Stimulated activated CD4-positive, alpha-beta T cell treated with anti-CD3 and anti-CD28 coated beads, Interleukin-12 subunit alpha, Interleukin-12 subunit beta, amount 100 ng/mL, for 4 hours (primary cell): ENCODE measurements around the gene CACHD1.

Experiments used
- DNase-seq: peaks from one replicate; pipeline ENCODE4 v3.0.0-alpha.2; 2020

The CACHD1 gene

DNA sequence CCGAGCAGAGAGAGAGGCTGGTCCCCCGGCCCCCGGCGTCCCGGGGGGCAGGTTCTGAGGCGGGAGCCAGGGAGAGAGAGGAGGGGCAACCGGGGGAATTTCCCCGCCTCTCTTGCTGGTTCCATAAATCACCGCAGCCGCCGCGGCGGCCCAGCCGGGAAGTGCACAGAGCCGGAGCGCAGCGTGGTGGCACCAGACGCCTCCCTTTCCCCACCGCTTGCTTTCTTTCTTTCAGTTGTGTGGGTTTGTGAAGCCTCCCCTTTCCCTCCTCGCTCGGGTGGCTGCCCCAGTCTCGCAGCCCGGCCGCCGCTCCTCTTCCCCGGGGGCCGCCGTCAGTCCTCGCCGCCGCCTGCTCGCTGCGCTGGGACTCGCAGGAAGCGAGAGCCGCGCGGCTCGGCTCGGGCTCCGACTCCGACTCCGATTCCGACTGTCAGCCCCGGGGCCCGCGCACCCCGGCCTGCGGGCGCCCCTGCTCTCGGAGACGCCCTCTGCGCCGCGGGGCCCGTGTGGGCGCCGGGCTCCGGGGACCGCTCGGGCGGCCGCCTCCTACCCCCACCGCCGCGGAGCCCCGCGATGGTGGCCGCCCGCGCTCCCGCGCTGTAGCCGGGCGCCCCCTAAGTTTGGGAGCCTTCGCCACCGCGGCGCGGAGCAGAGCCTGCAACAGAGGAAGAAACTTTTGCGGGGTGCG, at the start of gene CACHD1:
TSS of gene CACHD1 (plus strand) at position 153 of the 688 bp plus-strand sequence. CDS start 616 bp downstream, outside the sequence.
- DNase-seq: peak; percentile 70

DNA sequence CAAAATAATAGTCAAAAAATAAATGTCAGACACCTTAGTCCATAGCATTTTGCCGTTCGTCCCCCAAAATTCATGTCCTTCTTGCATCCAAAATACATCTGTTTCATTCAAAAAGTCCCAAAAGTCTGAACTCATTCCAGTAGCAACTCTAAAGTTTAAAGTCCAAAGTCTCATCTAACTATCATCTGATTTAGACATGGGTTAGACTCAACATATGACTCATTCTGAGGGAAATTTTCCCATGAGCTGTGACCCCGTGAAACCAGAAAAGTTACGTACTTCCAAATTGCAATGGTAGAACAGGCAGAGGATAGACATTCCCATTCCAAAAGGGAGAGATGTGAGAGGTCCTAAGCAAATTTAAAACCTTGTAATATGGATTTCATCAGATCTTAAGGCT, 48.6 kb upstream of the CACHD1 start:
- DNase-seq: no peak

DNA sequence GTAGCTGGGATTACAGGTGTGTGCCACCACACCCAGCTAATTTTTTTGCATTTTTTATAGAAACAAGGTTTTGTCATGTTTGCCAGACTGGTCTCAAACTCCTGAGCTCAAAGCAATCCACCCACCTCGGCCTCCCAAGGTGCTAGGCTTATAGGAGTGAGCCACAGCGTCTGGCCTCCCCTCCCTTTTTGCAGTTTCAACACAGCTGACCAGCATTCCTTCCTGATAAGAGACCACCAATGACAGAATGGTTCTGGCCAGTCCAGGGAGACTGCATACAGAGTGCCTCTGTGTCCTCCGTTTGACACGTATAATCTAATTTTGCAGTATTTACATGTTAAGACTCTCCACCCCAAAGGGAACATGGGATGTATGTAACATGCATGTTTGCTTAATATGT, 46.4 kb upstream of the CACHD1 start:
- no peak for DNase-seq

DNA sequence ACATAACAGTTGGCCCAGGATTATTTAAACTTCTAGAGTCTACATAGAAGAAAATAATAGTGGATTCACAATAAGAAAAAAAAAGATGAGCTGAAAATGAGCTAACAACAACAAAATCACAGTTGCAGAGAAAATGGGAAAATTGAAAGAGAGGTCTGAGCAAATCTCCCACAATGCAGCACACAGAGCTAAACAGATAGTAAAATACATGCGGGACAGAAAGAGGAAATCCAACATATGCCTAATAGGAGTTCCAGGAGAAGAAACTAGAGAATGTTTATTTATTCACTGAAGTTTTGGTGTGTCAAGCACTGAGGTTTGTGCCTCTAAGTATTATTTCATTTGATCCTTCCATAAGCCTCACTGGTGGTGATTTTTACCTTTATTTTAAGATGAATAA, 45.5 kb upstream of the CACHD1 start:
- no peak for DNase-seq

DNA sequence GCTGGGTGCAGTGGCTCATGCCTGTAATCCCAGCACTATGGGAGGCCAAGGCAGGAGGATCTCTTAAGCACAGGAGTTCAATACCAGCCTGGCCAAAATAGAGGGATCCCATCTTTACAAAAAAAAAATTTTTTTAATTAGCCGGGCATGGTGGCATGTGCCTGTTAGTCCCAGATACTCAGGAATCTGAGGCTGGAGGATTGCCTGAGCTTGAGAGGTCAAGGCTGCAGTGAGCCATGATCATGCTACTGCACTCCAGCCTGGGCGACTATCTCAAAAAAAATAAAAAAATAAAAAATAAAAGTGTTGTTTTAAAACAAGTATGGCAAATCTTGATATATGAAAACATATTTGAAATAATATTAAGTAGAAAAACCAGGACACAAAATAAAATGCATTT, 44.4 kb upstream of the CACHD1 start:
- DNase-seq: no peak

DNA sequence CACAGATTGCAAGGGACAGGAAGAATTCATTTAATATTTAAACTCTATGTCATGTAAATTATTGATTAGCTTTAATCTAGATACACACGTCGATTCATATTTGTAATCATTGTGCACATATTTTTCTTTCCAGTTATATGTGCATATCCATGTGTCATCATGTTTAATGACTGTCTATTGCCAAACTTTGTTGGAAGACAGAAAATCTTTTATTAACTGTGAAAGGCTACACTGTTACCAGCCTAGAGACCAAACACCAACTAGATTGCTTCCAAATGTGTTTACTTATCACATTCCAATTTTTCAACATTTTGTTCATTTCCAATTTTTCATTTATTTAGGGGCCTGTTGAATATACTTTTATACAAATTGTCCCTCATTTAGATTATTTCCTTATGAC, 43.2 kb upstream of the CACHD1 start:
- DNase-seq: no peak

DNA sequence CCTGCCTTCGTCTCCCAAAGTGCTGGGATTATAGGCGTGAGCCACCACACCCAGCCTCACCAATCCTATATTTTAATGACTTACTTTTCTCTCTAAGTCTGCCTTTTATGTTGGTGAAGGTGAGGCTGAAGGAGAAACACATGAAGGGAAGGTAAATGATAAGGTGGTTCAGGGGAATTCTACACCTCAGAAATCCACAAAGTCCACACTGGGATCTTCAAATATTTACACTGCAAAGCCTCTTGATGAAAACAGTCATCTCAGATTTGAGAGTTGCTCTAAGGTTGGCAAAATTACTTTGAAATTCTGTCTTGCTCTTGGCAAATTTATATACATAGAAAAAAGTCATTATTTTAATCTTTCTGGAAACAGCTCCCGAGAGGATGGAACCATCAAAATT, 42.0 kb upstream of the CACHD1 start:
- no peak for DNase-seq

DNA sequence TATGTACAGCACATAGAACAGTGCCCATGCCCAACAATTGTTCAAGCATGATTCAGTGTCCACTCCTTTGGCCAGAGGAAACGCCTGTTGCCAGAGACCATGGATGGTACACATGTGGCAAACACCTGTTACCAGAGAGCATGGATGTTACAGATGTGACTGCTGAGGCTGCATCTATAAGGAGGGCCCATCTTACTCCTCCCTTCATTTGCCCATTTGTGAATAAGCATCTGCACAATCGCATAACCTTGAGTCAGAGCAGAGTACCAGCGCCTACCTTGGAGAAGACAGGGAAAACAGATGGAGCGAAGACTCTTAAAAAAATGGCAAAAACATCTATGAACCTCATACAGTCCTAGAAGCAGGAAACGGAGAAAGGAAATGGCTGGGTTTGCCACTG, 36.6 kb upstream of the CACHD1 start:
- no peak for DNase-seq

DNA sequence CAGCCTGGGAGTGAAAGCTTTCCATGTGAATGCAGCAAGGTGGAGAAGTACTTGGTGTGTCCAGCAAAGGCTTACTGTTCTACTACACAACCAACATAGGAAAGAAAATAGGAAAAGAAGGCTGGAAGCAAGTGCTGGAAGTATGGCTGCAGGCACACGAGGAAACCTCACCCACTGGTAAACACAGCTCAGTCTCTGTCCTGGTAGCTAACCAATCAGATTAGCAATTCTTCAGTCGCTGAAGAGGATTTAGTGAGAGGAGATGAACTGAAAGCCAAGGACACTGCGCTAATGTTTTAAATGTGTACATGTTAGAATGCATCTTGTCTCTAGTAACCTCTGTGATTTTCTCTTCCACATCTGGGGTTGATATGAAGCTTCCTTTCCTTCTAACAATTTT, 36.2 kb upstream of the CACHD1 start:
- no peak for DNase-seq

DNA sequence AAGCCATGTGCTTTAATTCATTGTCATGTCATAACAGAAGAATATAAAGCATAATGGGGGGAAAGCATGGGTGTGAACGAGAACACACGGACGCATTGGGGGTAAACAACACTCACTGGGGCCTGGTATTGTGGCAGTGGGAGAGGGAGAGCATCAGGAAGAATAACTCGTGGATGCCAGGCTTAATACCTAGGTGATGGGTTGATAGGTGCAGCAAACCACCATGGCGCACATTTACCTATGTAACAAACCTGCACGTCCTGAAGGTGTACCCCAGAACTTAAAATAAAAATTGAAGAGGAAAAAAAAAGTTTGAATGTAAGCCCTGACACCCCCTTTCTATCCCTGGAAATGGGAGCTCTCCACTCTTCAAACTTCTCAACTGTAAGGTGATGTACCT, 34.9 kb upstream of the CACHD1 start:
- no peak for DNase-seq

DNA sequence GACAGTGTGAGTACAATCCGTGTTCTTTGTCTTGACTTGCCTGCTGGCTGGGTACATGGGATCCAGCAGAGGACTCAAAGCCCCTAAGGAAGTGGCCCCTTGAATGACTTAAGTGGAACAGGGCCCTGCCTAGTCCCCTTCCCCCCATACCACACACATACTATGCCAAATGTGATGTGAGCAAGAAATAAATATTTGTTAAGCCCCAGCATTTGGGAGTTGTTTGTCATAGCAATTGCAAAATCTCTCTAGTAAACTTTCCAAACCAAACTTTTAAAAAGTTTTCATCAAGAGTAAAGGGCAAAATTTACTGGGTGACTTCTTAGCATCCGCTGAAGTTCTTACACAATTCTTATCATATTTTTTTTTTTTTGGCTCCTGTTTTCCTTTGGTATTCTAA, 32.5 kb upstream of the CACHD1 start:
- DNase-seq: no peak

DNA sequence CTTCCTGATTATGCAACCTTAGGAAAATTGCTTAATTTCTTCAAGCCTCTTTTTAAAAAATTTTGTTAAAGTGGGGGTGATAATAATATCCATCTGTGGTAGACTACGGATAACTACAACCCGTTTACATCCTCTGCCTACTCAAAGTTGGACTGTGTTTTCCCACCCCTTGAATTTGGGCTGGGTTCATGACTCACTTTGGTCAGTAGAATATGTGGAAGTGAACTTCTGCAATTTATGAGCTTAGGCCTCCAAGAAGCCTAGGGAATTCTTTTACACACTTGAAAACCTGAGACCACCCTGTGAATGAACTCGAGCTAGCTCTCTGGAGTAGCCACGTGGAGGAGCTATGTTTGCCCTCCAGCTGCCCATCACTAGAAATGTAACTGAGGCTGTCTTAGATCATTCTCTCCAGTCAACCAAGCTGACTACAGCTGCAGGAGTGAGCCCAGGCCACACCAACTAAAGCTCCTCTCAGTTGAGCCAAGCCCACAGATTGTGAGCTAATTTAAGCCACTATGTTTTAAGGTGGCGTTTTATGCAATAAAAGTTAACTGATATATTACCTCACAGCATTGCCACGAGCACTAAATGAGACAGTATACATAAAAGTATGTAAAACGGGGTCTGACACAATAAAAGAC, 29.6 kb upstream of the CACHD1 start:
- DNase-seq: no peak

DNA sequence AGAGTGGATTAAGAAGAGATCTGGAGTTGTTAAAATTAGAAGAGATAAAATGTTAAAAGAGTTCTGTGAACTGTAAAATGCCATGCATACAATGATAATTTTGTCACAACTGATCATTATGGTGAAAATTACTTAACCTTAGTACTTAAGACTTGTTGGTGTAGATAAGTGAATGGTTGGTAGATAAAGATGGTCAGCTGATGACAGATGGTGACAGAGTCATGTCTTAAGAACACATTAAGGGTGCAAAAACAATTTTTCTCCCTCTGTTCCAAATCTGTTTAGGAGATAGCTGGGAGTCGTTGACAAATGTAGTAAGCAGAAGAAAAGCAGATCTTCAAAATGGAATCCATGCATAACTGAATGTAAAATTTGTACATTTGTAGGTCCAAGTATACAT, 18.5 kb upstream of the CACHD1 start:
- no peak for DNase-seq

DNA sequence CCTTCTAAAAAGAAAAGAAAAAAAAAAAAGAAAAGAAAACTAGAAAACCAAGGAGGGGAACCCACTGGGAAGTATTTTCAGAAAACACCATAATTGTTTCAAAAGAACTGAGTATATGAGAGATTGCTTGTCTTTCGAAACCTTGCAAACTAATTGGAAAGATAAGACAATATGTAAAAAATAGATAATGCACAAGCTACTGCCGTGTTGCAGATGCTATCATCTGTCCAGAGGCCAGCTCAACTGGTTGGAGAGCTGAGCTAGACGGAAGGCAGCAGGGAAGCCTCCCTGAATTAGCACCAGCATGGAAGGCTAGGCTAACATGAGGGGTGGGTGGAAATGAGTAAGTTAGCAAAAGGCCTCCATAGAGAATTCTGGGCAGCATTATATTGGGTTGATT, 16.2 kb upstream of the CACHD1 start:
- no peak for DNase-seq

DNA sequence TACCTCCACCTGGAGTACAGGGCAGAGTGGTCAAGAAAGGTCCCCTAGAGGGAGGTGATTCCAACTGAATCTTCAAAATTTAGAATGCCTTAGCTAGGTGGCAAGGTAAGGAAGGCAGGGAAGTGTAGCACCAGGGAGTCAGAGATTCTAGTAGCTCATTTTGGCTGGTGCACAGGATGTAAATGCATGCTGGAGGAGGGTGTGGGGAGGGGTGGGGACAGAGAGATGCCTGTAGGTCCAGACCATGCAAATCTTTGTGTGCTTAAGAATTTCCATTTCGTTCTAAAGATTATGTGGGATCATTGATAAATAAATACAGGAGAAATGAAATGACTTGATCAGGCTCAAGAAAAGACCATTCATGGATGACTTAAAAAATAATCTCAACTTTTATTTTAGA, 11.0 kb upstream of the CACHD1 start:
- no peak for DNase-seq

DNA sequence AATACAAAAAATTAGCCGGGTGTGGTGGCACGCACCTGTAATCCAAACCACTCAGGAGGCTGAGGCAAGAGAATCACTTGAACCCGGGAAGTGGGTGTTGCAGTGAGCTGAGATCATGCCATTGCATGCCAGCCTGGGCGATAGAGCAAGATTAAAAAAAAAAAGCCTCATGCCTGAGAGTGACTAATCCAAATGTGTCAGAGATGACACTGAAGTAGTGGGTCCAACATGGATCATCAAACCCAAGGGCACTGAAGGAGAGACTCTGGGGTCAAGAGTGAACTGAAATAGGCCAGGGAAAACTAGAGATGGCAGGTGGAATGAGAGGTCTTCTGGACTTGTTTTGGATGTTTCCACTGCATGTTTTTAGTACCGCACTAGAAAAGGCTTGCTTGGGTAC, 10.2 kb upstream of the CACHD1 start:
- no peak for DNase-seq

DNA sequence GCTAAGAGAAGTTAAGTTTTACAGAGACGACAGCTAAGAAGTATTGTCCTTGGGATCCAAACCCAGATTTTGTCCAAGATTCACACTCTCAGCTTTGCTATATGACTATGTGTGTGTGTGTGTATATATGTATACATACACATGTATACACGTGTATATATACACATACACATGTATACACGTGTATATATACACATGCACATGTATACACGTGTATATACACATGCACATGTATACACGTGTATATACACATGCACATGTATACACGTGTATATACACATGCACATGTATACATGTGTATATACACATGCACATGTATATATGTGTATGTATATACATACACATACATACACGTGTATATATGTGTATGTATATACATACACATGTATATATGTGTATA, 3.9 kb upstream of the CACHD1 start:
- DNase-seq: no peak

DNA sequence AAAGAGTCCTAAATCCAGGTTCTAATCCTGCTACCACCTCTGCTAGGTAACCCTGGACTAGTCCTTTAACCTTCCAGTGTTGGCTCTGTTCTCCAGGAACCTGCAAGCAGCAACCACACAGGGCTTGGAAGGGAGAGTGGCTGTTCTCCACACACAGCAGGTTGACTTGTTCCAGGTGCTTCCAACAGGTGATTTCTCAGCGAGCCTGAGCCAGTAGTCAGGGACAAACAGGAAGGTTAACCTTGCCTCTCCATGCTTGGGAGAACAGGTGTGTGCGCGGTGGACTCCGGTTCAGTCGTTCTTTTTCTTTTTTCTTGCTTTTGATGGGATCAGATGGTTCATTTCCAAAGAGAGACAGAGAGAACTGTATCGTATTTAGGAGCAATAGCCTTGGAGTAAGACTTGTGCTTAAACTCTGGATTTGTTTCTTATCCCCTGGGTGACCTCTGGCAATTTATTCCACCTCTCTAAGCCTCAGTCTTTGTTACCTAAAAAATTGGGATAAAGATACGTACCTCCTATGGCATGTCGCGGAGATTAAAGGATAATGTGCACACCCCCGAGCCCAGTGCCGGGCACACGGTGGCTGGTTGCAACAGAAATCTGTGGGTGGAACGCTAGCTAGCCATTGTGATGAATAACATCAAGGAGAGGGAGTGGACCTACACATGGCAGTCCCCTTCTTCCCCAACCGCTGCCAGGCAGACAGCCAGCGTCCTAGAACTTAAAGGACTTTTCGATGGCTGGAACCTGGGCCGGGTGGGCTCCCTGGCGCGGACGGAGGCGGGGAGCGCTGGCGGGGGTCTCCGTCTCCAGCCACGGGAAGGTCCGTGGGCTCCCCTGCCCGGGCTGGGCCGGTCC, 583 bp upstream of the CACHD1 start:
- peak; percentile 1 for DNase-seq

DNA sequence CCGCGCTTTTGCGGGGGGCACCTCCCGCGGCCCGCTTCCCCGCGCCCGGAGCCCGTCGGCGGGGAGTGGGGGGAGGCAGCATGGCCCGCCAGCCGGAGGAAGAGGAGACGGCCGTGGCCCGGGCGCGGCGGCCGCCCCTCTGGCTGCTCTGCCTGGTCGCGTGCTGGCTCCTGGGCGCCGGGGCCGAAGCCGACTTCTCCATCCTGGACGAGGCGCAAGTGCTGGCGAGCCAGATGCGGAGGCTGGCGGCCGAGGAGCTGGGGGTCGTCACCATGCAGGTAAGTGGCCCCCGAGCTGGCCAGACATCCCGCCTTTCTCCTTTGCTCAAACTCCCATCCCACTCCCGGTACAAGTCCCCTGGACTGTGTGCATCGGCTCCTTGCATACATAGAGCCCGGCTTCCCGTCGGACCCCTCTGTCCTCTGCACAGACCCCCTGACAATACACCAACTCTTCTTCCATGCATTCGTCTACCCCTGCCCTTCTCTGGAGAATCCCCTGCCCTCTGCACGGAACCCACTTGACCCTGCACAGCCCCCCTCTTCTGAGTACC, 812 bp downstream of the CACHD1 start:
- peak; percentile 8 for DNase-seq

DNA sequence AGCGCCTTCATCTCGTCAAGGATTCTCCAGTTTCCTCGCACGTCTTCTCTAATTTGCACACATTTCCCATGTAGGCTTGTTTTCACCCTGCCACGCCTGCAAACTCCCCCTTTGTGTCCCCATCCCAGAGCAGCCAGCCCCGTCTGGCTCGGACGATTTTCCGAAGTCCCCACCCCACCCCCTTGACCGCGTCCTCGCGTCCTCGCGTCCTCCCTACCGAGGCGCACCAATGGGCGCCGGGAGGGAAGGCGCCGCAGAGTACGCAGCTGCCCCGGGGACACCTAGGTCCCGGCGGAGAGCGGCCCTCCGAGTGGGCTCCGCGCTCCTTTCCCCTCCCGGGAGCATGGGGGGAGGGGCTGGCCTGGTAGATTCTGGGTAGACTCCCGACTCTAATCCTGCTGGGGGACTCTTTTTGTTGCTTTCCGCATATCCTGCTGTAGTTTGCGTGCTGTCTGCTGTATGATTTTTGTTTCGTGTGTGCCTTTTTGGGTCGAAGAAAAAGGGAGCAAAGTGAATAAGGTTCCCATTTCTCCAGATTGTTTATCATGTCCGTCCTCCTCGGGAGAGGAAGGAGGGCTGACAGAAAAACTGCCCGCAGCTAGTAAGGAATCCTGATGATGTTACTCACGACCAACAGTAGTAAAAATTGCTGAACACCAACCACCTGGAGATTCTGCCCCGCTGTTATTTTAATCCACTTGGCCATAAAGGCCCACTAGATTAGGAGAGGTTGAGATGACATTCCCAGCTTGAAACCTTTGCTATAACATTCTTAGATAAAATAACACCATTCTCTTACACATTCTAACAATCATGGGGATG, 1.5 kb downstream of the CACHD1 start:
- DNase-seq: peak; percentile 1

DNA sequence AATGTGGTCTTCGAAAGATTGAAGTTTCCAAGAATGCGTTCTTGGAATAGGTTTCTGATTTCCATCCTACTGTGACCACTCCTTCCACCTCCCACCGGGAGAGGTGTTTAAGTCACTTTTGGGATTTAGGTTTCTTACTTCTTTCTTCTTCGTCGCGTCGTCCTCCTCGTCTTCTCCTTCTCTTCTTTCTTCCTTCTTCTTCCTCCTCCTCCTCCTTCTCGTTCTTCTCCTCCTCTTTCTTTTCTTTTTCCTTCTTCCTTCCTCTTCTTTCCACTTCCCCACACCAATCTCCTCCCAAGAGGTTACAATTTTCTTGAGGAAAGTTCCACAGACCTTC, 2.1 kb downstream of the CACHD1 start:
- no peak for DNase-seq

DNA sequence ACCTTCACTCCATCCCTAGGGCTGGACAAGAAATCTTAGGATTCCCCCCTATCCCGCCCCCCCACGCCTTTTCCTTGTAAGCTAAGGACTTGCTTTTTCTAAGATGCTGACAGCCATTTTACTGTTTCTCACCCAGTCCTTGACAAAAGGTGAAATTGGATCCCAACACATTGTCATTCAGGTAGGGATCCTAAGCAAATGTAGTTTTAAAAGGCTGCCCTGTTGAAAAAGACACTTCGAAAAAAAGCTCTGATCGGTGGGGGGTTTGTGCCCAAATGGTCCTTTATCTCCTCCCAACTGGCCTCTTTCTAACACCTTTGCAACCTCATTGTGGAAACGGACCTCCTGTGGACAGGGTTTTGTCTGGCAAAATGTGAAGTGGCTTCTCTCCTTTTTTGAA, 2.9 kb downstream of the CACHD1 start:
- DNase-seq: no peak

DNA sequence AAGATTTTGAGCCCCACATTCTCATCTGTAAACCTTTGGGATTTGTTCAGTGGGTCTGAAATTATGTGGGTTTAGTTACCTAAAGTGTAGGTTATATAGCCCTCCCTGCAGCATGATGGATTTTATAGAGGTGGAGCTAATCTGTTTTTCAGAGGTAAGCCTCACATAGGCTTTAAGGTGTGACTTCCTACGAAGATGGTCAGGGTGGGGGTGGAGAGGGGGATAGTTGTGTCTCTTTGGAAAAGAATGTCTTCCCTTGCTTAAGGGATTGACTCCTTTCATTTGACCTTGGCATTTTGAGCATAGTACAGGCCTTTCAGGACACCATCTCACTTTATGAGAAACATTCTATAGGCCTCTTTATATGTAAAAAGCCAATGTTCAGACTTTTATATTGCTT, 3.4 kb downstream of the CACHD1 start:
- DNase-seq: no peak
